Right atrium auricular region (tissue), 2 donors: ENCODE results near the gene LMNB1. TPM values are rescaled to one million over a fixed set of nuclear protein-coding genes. Genes with fewer than 3 reads are reported as not detected.
"Not testable (repeated sequence)": the region's sequence is repeated elsewhere in the genome, so short reads cannot be mapped to it uniquely, and the experiment has no call there.

Experiments
- DNase-seq: peaks from one replicate; pipeline ENCODE4 v3.0.0-alpha.2; 2019; ENCODE audit warnings: low spot score
- H3K27ac ChIP-seq, 2 donors: fragments of 200-600 bp; sonication (generic); 1 replicate in 1 of 2; 2 replicates in 1 of 2; pipeline ENCODE4 v1.5.1; 2016 to 2019
- H3K27me3 ChIP-seq, 2 donors: fragments of 200-600 bp; sonication (generic); one replicate each; pipeline versions ENCODE4 v1.5.1 to v1.6.0; 2017 to 2019
- H3K36me3 ChIP-seq: fragments of 200-600 bp; sonication (generic); one replicate; pipeline ENCODE4 v1.5.1; 2016
- H3K4me1 ChIP-seq, 2 donors: fragments of 200-600 bp; sonication (generic); one replicate each; pipeline versions ENCODE4 v1.5.1 to v1.6.0; 2017 to 2019
- H3K4me3 ChIP-seq, 2 donors: fragments of 200-600 bp; sonication (generic); 1 replicate in 1 of 2; 2 replicates in 1 of 2; pipeline ENCODE4 v1.5.1; 2017 to 2019; ENCODE audit warnings: mild to moderate bottlenecking in 1 of 2, moderate library complexity in 1 of 2
- H3K9me3 ChIP-seq, 2 donors: fragments of 200-600 bp; sonication (generic); one replicate each; pipeline ENCODE4 v1.5.1; 2019
- total RNA-seq, 2 donors: library from RNA; depleted of rRNA; stranded (reverse); fragments of >200 nt; gene quantifications; one replicate each; pipeline ENCODE4 v1.1.0, GENCODE V29; 2016
- TF ChIP-seq, protein P1 (sequence below), 2 donors: fragments of 200-600 bp; sonication (generic); IDR thresholded peaks; one replicate each; pipeline ENCODE4 v1.5.1; 2019; ENCODE audit warnings: antibody characterized with exemption in 2 of 2

The LMNB1 gene
- total RNA-seq, 2 donors from 2014 or later = 2.5 to 2.6 TPM

DNA sequence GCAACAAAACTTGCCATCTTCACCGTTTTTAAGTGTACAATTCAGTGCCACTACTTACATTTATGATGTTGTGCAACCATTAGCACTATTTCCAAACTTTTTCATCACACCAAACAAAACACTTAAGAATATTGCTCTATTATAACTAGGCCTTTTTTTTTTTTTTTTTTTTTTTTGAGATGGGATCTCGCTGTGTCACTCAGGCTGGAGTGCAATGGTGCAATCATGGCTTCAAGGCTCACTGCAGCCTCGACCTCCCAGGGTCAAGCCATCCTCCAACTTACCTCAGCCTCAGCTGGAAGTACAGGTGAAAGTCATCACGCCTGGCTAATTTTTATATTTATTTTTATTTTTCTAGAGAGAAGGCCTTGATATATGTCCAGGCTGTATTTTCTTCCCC is 22.3 kb upstream of the LMNB1 start:
- DNase-seq = no peak
- Histone ChIP-seq H3K4me3 (no peak overlapping the region), H3K4me1 (no peaks in the 10 kb centered on the region), H3K27me3 (peaks cover 0 to 4% of the 10 kb centered on the region in 2 donors), H3K9me3 (no peaks in the 10 kb centered on the region), H3K36me3 (no peaks in the 10 kb centered on the region), H3K27ac (no peak overlapping the region)
- TF ChIP-seq, protein P1, sequence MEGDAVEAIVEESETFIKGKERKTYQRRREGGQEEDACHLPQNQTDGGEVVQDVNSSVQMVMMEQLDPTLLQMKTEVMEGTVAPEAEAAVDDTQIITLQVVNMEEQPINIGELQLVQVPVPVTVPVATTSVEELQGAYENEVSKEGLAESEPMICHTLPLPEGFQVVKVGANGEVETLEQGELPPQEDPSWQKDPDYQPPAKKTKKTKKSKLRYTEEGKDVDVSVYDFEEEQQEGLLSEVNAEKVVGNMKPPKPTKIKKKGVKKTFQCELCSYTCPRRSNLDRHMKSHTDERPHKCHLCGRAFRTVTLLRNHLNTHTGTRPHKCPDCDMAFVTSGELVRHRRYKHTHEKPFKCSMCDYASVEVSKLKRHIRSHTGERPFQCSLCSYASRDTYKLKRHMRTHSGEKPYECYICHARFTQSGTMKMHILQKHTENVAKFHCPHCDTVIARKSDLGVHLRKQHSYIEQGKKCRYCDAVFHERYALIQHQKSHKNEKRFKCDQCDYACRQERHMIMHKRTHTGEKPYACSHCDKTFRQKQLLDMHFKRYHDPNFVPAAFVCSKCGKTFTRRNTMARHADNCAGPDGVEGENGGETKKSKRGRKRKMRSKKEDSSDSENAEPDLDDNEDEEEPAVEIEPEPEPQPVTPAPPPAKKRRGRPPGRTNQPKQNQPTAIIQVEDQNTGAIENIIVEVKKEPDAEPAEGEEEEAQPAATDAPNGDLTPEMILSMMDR (IDR thresholded peaks at IDR 0.05) = no peak

DNA sequence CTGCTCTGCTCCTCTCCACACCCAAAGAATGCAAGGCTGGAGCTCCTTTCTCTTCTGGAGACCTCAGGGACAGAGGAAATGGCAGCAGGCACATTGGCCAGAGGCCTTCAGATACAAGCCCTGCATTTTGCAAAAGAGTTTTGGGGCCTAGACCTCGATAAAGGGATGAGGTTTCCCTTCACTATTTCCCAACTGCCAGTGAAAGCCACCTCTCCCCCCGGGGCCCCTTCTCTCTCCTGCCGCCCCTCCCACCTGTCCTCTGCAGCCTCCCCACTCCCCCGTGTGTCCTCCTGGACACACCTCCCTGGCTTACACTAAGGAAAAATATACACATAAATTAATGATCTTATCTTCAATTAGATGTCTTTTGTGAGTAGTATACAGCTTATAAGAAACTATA is 21.3 kb upstream of the LMNB1 start:
- TF ChIP-seq, protein P1 (IDR thresholded peaks at IDR 0.05) = no peak
- no peak for DNase-seq
- Histone ChIP-seq H3K27ac (no peak overlapping the region), H3K36me3 (no peaks in the 10 kb centered on the region), H3K27me3 (peaks cover 0 to 1% of the 10 kb centered on the region in 2 donors), H3K4me1 (no peaks in the 10 kb centered on the region), H3K4me3 (no peak overlapping the region), H3K9me3 (no peaks in the 10 kb centered on the region)

DNA sequence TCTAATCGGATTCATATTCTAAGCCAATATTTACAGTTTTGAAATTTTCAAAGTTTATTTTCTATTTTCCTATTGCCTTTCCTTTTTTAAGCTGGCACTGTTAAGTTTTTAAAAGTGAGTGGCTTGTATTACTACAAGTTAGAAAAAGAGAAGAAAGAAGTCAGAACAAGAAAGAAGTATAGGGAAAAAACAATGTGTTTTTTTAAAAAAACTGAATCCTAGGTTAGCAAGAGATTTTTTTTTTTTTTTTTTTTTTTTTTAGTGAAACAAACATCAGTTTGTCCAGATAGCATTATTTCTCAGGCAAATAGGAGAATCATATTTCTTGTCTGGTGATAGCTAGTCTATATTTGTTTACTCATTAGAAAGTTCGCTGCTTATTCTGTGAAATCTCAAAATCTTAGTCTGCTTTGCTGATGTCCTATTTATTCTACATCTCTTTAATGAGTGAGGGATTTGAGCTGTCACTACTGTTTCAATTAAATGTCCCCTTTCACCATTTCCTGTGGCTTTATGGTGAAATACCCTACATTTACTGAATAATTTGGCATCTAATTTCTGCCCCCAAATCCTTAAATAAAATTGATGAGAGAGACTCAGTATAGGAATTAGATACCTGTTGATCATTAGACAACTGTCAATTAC is 19.1 kb upstream of the LMNB1 start:
- Histone ChIP-seq H3K27ac (no peak overlapping the region), H3K27me3 (no peaks in the 10 kb centered on the region), H3K9me3 (no peaks in the 10 kb centered on the region), H3K36me3 (no peaks in the 10 kb centered on the region), H3K4me1 (no peaks in the 10 kb centered on the region), H3K4me3 (no peak overlapping the region)
- DNase-seq = no peak
- TF ChIP-seq, protein P1 (IDR thresholded peaks at IDR 0.05) = no peak

DNA sequence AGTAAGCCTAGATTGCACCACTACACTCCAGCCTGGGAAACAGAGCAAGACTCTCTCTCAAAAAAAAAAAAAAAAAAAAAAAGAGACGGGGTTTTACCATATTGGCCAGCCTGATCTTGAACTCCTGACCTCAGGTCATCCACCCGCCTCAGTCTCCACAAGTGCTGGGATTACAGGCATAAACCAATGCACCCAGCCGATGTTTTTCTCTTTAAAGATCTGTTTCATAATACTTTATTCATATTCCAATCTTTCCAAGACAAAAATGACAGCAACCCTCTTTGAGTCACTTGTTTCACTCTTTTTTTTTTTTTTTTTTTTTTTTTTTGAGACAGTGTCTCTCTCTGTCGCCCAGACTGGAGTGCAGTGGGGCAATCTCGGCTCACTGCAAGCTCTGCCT is 13.6 kb upstream of the LMNB1 start:
- no peak overlapping the region for H3K4me3 ChIP-seq
- H3K27me3 ChIP-seq = no peaks in the 10 kb centered on the region
- no peak overlapping the region for H3K27ac ChIP-seq
- H3K36me3 ChIP-seq = no peaks in the 10 kb centered on the region
- TF ChIP-seq, protein P1 (IDR thresholded peaks at IDR 0.05) = no peak
- no peak for DNase-seq
- H3K4me1 ChIP-seq = no peaks in the 10 kb centered on the region
- no peaks in the 10 kb centered on the region for H3K9me3 ChIP-seq

DNA sequence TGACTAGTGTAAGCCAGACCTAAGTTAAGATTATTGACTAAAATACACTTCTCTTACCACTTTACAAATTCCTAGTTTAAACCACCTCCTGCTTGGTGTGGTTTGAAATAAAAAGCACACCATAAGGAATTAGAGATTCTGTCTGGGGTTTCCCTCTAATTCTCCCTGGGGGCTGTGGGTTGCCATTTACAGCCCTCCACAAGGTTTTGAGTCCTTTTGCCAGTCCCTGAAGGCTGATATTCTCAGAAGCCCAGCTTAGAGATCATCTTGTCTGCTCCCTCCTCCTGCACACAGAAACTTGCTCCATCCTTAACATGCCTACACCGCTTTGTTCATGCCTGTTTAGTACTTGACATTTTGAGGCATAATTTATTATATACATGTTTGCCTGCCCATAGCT is 7.2 kb upstream of the LMNB1 start:
- no peak for DNase-seq
- H3K4me1 ChIP-seq = no peaks in the 10 kb centered on the region
- no peak overlapping the region for H3K27ac ChIP-seq
- H3K36me3 ChIP-seq = no peaks in the 10 kb centered on the region
- no peak overlapping the region for H3K4me3 ChIP-seq
- H3K9me3 ChIP-seq = no peaks in the 10 kb centered on the region
- H3K27me3 ChIP-seq = no peaks in the 10 kb centered on the region
- TF ChIP-seq, protein P1 (IDR thresholded peaks at IDR 0.05) = no peak

DNA sequence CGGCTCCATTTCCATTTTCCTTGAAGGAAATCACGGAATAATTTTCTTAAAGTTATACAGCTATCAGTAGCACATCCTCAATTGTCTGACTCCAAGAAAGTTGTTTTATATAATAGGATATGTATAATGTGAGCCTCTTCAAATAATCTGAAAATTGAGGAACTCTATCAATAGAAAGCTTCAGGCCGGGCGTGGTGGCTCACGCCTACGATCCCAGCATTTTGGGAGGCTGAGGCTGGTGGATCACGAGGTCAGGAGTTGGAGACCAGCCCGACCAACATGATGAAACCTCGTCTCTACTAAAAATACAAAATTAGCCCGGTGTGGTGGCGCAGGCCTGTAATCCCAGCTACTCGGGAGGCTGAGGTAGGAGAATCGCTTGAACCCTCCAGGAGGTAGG is 3.4 kb upstream of the LMNB1 start:
- H3K27me3 ChIP-seq, H3K27ac ChIP-seq, DNase-seq, H3K4me3 ChIP-seq, H3K9me3 ChIP-seq, H3K36me3 ChIP-seq: not testable (repeated sequence)
- peaks cover 0 to 12% of the 10 kb centered on the region in 2 donors for H3K4me1 ChIP-seq

DNA sequence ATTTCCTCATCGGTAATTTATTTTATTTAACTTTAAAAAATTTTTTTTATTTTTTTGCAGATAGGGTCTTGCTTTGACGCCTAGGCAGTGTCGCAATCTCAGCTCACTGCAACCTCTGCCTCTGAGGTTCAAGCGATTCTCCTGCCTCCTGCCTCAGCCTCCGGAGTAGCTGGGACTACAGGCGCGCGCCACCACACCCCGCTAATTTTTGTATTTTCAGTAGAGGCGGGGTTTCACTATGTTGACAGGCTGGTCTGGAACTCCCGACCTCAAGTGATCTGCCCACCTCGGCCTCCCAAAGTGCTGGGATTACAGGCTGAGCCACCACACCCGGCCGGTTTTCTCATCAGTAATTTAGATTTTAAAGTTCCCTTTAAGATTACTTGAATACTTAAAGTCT is 2.3 kb upstream of the LMNB1 start:
- DNase-seq, H3K4me3 ChIP-seq, H3K27me3 ChIP-seq, H3K27ac ChIP-seq, H3K36me3 ChIP-seq, H3K9me3 ChIP-seq: not testable (repeated sequence)
- H3K4me1 ChIP-seq = peaks cover 0 to 18% of the 10 kb centered on the region in 2 donors
